IPS-11a (cell line): ENCODE data around the gene RAB9A.

ENCODE experiments used
- H3K4me3 ChIP-seq: one replicate; pipeline ENCODE4 v1.5.1; 2013; ENCODE audit warnings: low read depth, low read length, control low read depth

The RAB9A gene

GRCh38 chrX:13742397-13743176, 53.7 kb downstream of the RAB9A start:
- H3K4me3 ChIP-seq, result no peak overlapping the region

GRCh38 chrX:13747836-13748235, 58.9 kb downstream of the RAB9A start:
- H3K4me3 ChIP-seq, result no peak overlapping the region

- H3K4me3 ChIP-seq, result no peak overlapping the region
Observed at GRCh38 chrX:13748486-13748885, 59.6 kb downstream of the RAB9A start.

- H3K4me3 ChIP-seq, result no peak overlapping the region
Observed at GRCh38 chrX:13750204-13750603, 61.3 kb downstream of the RAB9A start.

GRCh38 chrX:13750812-13751211, 61.9 kb downstream of the RAB9A start:
- no peak overlapping the region for H3K4me3 ChIP-seq

- no peak overlapping the region for H3K4me3 ChIP-seq
Observed at GRCh38 chrX:13752141-13752540, 63.2 kb downstream of the RAB9A start.

- no peak overlapping the region for H3K4me3 ChIP-seq
Observed at GRCh38 chrX:13752646-13753045, 63.7 kb downstream of the RAB9A start.

GRCh38 chrX:13754765-13755164, 65.8 kb downstream of the RAB9A start:
- no peak overlapping the region for H3K4me3 ChIP-seq

GRCh38 chrX:13755254-13755653, 66.3 kb downstream of the RAB9A start:
- H3K4me3 ChIP-seq, result no peak overlapping the region

GRCh38 chrX:13756381-13756780, 67.5 kb downstream of the RAB9A start:
- H3K4me3 ChIP-seq, result no peak overlapping the region

- no peak overlapping the region for H3K4me3 ChIP-seq
Observed at GRCh38 chrX:13759152-13759718, 70.3 kb downstream of the RAB9A start.
